ENCODE data around the gene SOX6.

DNA sequence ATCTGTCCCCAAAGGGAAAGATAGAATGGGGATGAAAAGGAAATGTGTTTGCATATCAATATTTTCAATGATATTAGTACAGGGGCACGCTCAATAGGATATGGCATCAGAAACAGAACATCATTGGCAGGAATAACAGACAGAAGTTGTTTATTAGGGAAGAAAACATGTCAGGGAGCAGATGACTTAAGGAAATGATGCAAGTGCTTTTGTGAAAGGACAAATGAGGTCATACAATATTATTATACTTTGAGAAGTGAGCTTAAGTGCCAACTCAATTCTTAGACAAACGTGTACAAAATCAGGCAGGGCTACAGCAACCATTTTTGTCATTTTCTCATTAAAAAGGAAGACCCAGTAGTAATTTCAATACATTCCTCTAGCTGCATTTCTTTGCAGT is 388.4 kb downstream of the SOX6 start:
- TF ChIP-seq, protein P1, sequence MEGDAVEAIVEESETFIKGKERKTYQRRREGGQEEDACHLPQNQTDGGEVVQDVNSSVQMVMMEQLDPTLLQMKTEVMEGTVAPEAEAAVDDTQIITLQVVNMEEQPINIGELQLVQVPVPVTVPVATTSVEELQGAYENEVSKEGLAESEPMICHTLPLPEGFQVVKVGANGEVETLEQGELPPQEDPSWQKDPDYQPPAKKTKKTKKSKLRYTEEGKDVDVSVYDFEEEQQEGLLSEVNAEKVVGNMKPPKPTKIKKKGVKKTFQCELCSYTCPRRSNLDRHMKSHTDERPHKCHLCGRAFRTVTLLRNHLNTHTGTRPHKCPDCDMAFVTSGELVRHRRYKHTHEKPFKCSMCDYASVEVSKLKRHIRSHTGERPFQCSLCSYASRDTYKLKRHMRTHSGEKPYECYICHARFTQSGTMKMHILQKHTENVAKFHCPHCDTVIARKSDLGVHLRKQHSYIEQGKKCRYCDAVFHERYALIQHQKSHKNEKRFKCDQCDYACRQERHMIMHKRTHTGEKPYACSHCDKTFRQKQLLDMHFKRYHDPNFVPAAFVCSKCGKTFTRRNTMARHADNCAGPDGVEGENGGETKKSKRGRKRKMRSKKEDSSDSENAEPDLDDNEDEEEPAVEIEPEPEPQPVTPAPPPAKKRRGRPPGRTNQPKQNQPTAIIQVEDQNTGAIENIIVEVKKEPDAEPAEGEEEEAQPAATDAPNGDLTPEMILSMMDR (IDR thresholded peaks at IDR 0.05; ENCODE audit: low read depth, low read length), result no peak
- TF ChIP-seq EZH2phosphoT487 (IDR thresholded peaks at IDR 0.05; ENCODE audit: low read depth), result no peak
